Ovary (tissue), 3 donors: ENCODE results near the gene HIVEP1.

Source experiments
- EP300 ChIP-seq: sonication (generic); formaldehyde crosslinking; IDR thresholded peaks from one replicate; pipeline ENCODE4 v1.6.1; 2017; ENCODE audit warnings: antibody characterized with exemption
- POLR2A ChIP-seq: fragments of 450-650 bp; IDR thresholded peaks from one replicate; pipeline ENCODE4 v1.6.1; 2017; ENCODE audit warnings: antibody characterized with exemption, mild to moderate bottlenecking, moderate library complexity
- TF ChIP-seq, protein P1 (sequence below), 3 donors: fragments of 450-650 bp in 2 of 3; fragments of 200-600 bp in 1 of 3; IDR thresholded peaks; one replicate each; pipeline versions ENCODE4 v1.5.1 to v1.8.0; 2016 to 2022; ENCODE audit warnings: antibody characterized with exemption in 3 of 3, mild to moderate bottlenecking in 1 of 3
- donor health status: DM: no; HTN: no; CAD: no.

DNA sequence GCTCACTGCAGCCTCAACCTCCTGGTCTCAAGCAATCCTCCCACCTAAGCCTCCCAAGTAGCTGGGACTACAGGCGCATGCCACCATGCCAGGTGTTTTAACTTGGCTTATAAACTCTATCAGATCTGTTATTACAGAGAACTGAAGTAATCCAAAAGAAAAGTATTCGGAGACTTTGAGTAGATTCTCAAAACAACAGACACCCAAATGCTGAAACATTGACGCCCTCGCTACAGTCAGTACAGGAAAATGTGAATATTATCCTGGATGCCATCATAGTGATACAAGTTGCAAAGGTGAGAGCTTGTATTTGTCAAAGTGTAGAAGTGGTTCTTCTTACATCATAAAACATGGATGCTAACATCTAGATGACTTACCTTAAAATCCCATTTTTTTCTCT is 169.4 kb downstream of the HIVEP1 start:
- TF ChIP-seq, protein P1, sequence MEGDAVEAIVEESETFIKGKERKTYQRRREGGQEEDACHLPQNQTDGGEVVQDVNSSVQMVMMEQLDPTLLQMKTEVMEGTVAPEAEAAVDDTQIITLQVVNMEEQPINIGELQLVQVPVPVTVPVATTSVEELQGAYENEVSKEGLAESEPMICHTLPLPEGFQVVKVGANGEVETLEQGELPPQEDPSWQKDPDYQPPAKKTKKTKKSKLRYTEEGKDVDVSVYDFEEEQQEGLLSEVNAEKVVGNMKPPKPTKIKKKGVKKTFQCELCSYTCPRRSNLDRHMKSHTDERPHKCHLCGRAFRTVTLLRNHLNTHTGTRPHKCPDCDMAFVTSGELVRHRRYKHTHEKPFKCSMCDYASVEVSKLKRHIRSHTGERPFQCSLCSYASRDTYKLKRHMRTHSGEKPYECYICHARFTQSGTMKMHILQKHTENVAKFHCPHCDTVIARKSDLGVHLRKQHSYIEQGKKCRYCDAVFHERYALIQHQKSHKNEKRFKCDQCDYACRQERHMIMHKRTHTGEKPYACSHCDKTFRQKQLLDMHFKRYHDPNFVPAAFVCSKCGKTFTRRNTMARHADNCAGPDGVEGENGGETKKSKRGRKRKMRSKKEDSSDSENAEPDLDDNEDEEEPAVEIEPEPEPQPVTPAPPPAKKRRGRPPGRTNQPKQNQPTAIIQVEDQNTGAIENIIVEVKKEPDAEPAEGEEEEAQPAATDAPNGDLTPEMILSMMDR (IDR thresholded peaks at IDR 0.05), result no peak
- TF ChIP-seq POLR2A, result no peak
- no peak for TF ChIP-seq EP300
